Measurements from ENCODE around the gene CIT.
A peak's percentile ranks its signal among the peaks of the same experiment; 100 is the strongest.
"Not testable (repeated sequence)": the region's sequence is repeated elsewhere in the genome, so short reads cannot be mapped to it uniquely, and the experiment has no call there.

CIT gene

DNA sequence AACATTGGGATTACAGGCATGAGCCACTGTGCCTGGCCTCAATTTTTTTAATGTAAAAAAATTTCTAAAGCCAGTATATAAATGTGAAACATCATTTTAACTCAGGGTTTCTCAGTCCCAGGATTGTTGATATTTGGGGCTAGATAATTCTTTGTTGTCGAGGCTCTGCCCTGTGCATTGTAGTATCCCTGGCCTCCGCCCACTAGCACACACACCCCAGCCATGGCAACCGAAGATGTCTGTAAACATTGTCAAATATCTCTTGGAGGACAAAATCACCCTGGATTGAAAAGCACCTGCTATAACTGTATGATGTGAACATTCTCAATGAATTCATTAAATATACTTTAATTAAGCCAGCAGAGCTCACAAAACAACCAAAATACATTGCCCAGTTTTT lies 8.4 kb upstream of the CIT start:
- Histone ChIP-seq H3K36me3 (no peaks in the 10 kb centered on the region), H3K4me1 (no peaks in the 10 kb centered on the region), H3K9me3 (no peaks in the 10 kb centered on the region), H3K27me3 (no peaks in the 10 kb centered on the region; the same call in none of the 2 replicates), H3K4me3 (ENCODE audit: low read depth, low read length) (no peak overlapping the region)
- no peak for DNase-seq
- no peak for TF ChIP-seq CTCF (IDR thresholded peaks at IDR 0.05; ENCODE audit: low read depth, low read length)

DNA sequence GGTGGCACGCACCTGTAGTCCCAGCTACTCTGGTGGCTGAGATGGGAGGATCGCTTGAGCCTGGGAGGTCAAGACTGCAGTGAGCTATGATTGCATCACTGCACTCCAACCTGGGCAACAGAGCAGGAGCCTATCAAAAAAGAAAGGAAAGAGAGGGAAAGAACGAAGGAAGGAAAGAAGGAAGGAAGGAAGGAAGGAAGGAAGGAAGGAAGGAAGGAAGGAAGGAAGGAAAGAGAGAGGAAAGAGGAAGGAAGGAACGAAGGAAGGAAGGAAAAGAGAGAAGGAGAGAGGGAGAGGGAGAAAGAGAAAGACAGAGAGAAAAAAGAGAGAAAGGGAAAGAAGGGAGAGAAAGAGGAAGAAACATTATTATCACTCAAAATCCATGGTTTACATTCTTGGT lies 6.7 kb upstream of the CIT start:
- not testable (repeated sequence) for H3K36me3 ChIP-seq, H3K27me3 ChIP-seq

GRCh38 chr12:119883237-119883636 lies 6.1 kb upstream of the CIT start:
- no peaks in the 10 kb centered on the region for H3K4me1 ChIP-seq
- no peak for TF ChIP-seq CTCF (IDR thresholded peaks at IDR 0.05; ENCODE audit: low read depth, low read length)
- no peak for DNase-seq
- no peaks in the 10 kb centered on the region; the same call in none of the 2 replicates for H3K27me3 ChIP-seq
- no peak overlapping the region for H3K4me3 ChIP-seq (ENCODE audit: low read depth, low read length)
- no peaks in the 10 kb centered on the region for H3K36me3 ChIP-seq
- H3K9me3 ChIP-seq = no peaks in the 10 kb centered on the region

More for the DNA sequence above, 6.7 kb upstream of the CIT start:
- not testable (repeated sequence) for H3K9me3 ChIP-seq; H3K4me3 ChIP-seq (ENCODE audit: low read depth, low read length); H3K4me1 ChIP-seq; DNase-seq

GRCh38 chr12:119877639-119877948 lies 474 bp upstream of the CIT start:
- Histone ChIP-seq H3K9me3 (no peaks in the 10 kb centered on the region), H3K36me3 (peaks cover 7% of the 10 kb centered on the region; the same call in 1 of the 2 replicates), H3K4me1 (no peaks in the 10 kb centered on the region; the same call in 1 of the 2 replicates), H3K4me3 (ENCODE audit: low read depth, low read length) (peak overlapping the region; percentile 93), H3K27me3 (no peaks in the 10 kb centered on the region)
- TF ChIP-seq CTCF (IDR thresholded peaks at IDR 0.05; ENCODE audit: low read depth, low read length) = no peak
- no peak for DNase-seq

- no peaks in the 10 kb centered on the region for H3K27me3 ChIP-seq
- no peak for DNase-seq
- no peak overlapping the region for H3K4me3 ChIP-seq (ENCODE audit: low read depth, low read length)
- no peaks in the 10 kb centered on the region for H3K9me3 ChIP-seq
- no peaks in the 10 kb centered on the region for H3K4me1 ChIP-seq
- TF ChIP-seq CTCF (IDR thresholded peaks at IDR 0.05; ENCODE audit: low read depth, low read length) = no peak
- H3K36me3 ChIP-seq = peaks cover 48% of the 10 kb centered on the region
Observed at GRCh38 chr12:119870457-119870856, 6.7 kb downstream of the CIT start.

- no peaks in the 10 kb centered on the region for H3K4me1 ChIP-seq
- H3K27me3 ChIP-seq = no peaks in the 10 kb centered on the region
- H3K4me3 ChIP-seq (ENCODE audit: low read depth, low read length) = no peak overlapping the region
- no peaks in the 10 kb centered on the region for H3K9me3 ChIP-seq
- DNase-seq = no peak
- no peak for TF ChIP-seq CTCF (IDR thresholded peaks at IDR 0.05; ENCODE audit: low read depth, low read length)
- peaks cover 51% of the 10 kb centered on the region for H3K36me3 ChIP-seq
Observed at GRCh38 chr12:119869720-119870119, 7.4 kb downstream of the CIT start.

DNA sequence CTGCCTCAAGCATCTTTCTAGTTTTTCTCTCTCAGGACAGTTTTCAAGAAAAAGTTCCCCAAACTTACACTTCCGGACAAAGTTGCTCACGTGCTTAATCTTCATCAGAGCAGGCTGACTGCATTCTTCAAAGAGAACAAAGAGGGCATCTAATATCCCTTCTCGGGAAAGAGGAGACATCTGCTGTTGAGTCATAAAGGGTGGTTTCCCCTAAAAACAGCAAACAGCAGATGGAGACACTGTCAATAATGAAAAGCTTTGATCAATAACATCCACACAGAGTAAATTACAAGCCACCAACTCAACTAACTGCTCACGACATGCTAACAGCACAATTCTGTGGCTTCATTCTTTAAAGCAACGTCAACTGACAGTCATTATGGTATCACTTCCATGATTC lies 8.1 kb downstream of the CIT start:
- Histone ChIP-seq H3K9me3 (no peaks in the 10 kb centered on the region), H3K4me1 (no peaks in the 10 kb centered on the region), H3K27me3 (no peaks in the 10 kb centered on the region), H3K4me3 (ENCODE audit: low read depth, low read length) (no peak overlapping the region), H3K36me3 (peaks cover 57% of the 10 kb centered on the region)
- DNase-seq = no peak
- no peak for TF ChIP-seq CTCF (IDR thresholded peaks at IDR 0.05; ENCODE audit: low read depth, low read length)
